ENCODE measurements around the gene NISCH. TPM values are rescaled to one million over a fixed set of nuclear protein-coding genes. Genes with fewer than 3 reads are reported as not detected.

Gene NISCH
- total and polyA plus RNA-seq, 2 donors (not counting 1 experiment from before 2014, with no cell fraction given) = 31.1 to 69.9 TPM

DNA sequence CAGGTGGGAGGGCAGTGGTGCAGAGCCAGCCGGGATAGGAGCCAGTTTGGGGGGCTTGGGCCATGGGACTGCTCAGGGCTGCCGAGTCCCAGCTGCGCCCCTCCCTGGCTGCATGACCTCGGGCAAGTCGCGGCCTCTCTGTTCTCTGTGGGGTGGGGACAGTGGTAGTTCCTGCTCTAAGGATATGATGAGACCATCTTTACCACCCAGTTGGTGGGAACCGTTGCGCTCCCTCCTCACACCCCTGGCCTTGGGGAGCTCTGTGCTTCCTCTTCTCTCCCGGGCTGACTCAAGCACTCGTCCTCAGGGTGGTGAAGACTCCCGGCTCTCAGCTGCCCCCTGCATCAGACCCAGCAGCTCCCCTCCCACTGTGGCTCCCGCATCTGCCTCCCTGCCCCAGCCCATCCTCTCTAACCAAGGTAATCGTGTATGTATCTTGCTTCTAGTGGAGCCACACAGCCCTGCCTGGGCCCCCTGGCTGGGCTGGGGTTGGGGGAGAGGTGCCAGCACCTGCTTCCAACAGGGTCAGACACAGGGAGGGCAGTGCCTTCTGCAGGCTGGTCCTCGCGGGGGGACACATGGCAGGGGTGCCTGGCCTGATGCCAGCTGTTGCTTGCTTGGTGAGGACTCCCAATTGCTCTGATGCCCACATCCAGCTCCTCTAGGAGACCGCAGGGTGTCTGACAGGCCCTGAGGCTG is 24.6 kb downstream of the NISCH start:
- no peak overlapping the region for H2AFZ ChIP-seq (ENCODE audit: low read length)
- H4K20me1 ChIP-seq (ENCODE audit: control insufficient read depth, extremely low read depth, insufficient read depth, low read length) = no peaks in the 10 kb centered on the region
- no peaks in the 10 kb centered on the region for H3K79me2 ChIP-seq (ENCODE audit: control insufficient read depth, insufficient read depth, low read length)
- H3K27me3 ChIP-seq (ENCODE audit: control insufficient read depth, insufficient read depth, low read length) = no peaks in the 10 kb centered on the region
- no peak overlapping the region for H3K9ac ChIP-seq (ENCODE audit: insufficient read depth, low read length)
- H3K4me2 ChIP-seq (ENCODE audit: extremely low read depth, insufficient read depth, low read length) = no peak overlapping the region
- peaks cover 38% of the 10 kb centered on the region for H3K36me3 ChIP-seq (ENCODE audit: control insufficient read depth, insufficient read depth, low read length)
- no peak overlapping the region for H3K4me3 ChIP-seq (replicated peaks in 1 of 4; ENCODE audit: control extremely low read depth in 1 of 4, insufficient read depth in 1 of 4, low read depth in 3 of 4, low read length in 4 of 4)
- DNase-seq (ENCODE audit: low read depth in 2 of 2) = no peak
- H3K27ac ChIP-seq (ENCODE audit: insufficient read depth, low read length) = no peak overlapping the region
- no peaks in the 10 kb centered on the region for H3K9me3 ChIP-seq (ENCODE audit: control insufficient read depth, insufficient read depth, low read depth, low read length)
- peaks cover 17% of the 10 kb centered on the region for H3K4me1 ChIP-seq (ENCODE audit: control insufficient read depth, extremely low read depth, insufficient read depth, low read length)
- no peak for TF ChIP-seq EZH2 (IDR thresholded peaks at IDR 0.05; ENCODE audit: low read length, missing control alignments)
- TF ChIP-seq, protein P1, sequence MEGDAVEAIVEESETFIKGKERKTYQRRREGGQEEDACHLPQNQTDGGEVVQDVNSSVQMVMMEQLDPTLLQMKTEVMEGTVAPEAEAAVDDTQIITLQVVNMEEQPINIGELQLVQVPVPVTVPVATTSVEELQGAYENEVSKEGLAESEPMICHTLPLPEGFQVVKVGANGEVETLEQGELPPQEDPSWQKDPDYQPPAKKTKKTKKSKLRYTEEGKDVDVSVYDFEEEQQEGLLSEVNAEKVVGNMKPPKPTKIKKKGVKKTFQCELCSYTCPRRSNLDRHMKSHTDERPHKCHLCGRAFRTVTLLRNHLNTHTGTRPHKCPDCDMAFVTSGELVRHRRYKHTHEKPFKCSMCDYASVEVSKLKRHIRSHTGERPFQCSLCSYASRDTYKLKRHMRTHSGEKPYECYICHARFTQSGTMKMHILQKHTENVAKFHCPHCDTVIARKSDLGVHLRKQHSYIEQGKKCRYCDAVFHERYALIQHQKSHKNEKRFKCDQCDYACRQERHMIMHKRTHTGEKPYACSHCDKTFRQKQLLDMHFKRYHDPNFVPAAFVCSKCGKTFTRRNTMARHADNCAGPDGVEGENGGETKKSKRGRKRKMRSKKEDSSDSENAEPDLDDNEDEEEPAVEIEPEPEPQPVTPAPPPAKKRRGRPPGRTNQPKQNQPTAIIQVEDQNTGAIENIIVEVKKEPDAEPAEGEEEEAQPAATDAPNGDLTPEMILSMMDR (conservative IDR thresholded peaks at IDR 0.05 in 1 of 2, IDR thresholded peaks at IDR 0.05 in 1 of 2; ENCODE audit: low read depth in 1 of 2, low read length in 2 of 2) = no peak

DNA sequence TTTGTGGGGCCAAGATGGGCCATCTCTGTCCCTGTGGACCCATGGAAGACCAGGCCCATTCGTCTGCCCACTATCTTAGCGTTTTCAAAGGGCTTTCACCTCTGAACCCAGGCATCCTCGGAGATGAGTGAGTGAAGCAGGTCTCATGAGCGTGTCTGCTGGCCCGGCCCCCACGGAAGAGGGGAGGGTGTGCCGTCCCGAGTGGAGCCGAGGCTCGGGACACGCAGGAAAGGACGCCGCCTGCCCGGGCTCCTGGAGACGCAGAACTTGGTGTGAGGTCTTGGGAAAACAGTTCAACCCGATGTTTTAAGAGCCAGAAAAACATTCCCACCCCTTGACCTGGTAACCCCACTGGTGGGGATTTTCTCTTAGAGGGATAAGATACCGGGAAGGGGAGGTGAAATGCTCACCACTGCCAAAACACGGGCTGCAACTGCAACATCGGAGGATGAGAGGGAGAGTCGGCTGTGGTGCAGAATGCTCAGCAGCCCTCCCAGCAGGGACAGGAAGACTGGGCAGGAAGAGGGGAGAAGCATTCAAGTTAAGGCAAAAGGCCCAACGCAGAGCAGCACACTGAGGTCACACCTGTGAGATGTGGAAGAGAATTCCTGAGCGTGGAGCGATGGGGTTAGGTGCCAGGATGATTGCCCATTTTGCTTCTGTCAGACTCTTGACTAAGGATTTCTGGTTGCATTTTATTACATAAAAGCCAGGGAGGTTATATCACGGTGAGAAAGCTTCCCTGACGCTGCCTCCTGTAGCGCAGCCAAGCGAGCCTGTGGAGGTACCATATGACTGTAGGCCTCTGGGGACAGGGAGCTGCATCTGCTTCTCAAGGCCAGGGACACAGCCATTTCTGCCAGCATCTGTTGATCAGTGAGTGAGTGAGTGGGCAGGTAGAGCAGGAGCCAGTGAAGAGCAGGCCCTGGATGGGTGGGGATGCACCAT is 25.6 kb downstream of the NISCH start:
- TF ChIP-seq, protein P1 (conservative IDR thresholded peaks at IDR 0.05 in 1 of 2, IDR thresholded peaks at IDR 0.05 in 1 of 2; ENCODE audit: low read depth in 1 of 2, low read length in 2 of 2) = no peak
- TF ChIP-seq EZH2 (IDR thresholded peaks at IDR 0.05; ENCODE audit: low read length, missing control alignments) = no peak
- Histone ChIP-seq H3K4me2 (ENCODE audit: extremely low read depth, insufficient read depth, low read length) (no peak overlapping the region), H3K9ac (ENCODE audit: insufficient read depth, low read length) (no peak overlapping the region), H4K20me1 (ENCODE audit: control insufficient read depth, extremely low read depth, insufficient read depth, low read length) (no peaks in the 10 kb centered on the region), H3K4me1 (ENCODE audit: control insufficient read depth, extremely low read depth, insufficient read depth, low read length) (peaks cover 17% of the 10 kb centered on the region), H3K79me2 (ENCODE audit: control insufficient read depth, insufficient read depth, low read length) (no peaks in the 10 kb centered on the region), H3K27ac (ENCODE audit: insufficient read depth, low read length) (no peak overlapping the region), H3K9me3 (ENCODE audit: control insufficient read depth, insufficient read depth, low read depth, low read length) (no peaks in the 10 kb centered on the region), H3K4me3 (replicated peaks in 1 of 4; ENCODE audit: control extremely low read depth in 1 of 4, insufficient read depth in 1 of 4, low read depth in 3 of 4, low read length in 4 of 4) (no peak overlapping the region), H2AFZ (ENCODE audit: low read length) (no peak overlapping the region), H3K36me3 (ENCODE audit: control insufficient read depth, insufficient read depth, low read length) (peaks cover 40% of the 10 kb centered on the region), H3K27me3 (ENCODE audit: control insufficient read depth, insufficient read depth, low read length) (no peaks in the 10 kb centered on the region)
- no peak for DNase-seq (ENCODE audit: low read depth in 2 of 2)

DNA sequence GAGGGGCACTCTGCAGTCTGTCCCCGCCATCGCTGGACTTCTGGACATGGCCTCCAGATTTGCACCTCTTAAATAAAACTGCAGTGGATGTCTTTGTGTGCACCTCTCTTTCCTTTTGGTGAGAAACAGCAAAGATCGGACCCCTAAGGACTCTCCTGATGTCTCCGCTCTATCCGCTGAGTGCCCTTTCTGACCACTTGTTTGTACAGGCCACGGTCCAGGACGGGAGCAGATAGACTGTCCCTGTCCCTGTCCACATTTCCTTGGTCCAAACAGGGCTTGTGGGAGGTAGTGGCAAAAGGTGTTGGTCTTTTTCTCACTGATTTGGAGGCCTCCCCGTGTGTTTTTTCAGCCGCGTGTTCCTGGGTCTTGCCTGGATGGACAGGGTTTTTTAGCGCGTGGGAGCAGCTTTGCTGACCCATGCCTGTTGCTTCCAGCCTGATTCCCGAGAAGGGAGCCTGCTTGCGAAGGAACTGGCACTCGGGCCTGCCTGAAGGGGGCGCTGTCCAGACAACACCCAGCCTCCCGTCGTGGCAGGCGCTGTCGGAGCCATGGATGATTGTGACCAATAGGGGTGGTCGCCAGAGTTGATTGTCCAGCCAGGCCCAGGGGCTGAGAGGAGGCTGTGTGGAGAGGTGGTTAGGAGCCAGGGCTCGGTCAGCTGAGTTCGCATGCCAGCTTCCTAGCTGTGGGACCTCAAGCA is 26.6 kb downstream of the NISCH start:
- H3K4me2 ChIP-seq (ENCODE audit: extremely low read depth, insufficient read depth, low read length) = no peak overlapping the region
- H3K79me2 ChIP-seq (ENCODE audit: control insufficient read depth, insufficient read depth, low read length) = no peaks in the 10 kb centered on the region
- no peak overlapping the region for H3K27ac ChIP-seq (ENCODE audit: insufficient read depth, low read length)
- H2AFZ ChIP-seq (ENCODE audit: low read length) = no peak overlapping the region
- H4K20me1 ChIP-seq (ENCODE audit: control insufficient read depth, extremely low read depth, insufficient read depth, low read length) = no peaks in the 10 kb centered on the region
- H3K9ac ChIP-seq (ENCODE audit: insufficient read depth, low read length) = no peak overlapping the region
- peaks cover 17% of the 10 kb centered on the region for H3K4me1 ChIP-seq (ENCODE audit: control insufficient read depth, extremely low read depth, insufficient read depth, low read length)
- H3K4me3 ChIP-seq (replicated peaks in 1 of 4; ENCODE audit: control extremely low read depth in 1 of 4, insufficient read depth in 1 of 4, low read depth in 3 of 4, low read length in 4 of 4) = no peak overlapping the region
- no peaks in the 10 kb centered on the region for H3K27me3 ChIP-seq (ENCODE audit: control insufficient read depth, insufficient read depth, low read length)
- no peak for TF ChIP-seq EZH2 (IDR thresholded peaks at IDR 0.05; ENCODE audit: low read length, missing control alignments)
- TF ChIP-seq, protein P1 (conservative IDR thresholded peaks at IDR 0.05 in 1 of 2, IDR thresholded peaks at IDR 0.05 in 1 of 2; ENCODE audit: low read depth in 1 of 2, low read length in 2 of 2) = peak; percentile 23 to 47
- DNase-seq (ENCODE audit: low read depth in 2 of 2) = peak in 1 of 2 donors; percentile 30
- H3K36me3 ChIP-seq (ENCODE audit: control insufficient read depth, insufficient read depth, low read length) = peaks cover 38% of the 10 kb centered on the region
- no peaks in the 10 kb centered on the region for H3K9me3 ChIP-seq (ENCODE audit: control insufficient read depth, insufficient read depth, low read depth, low read length)
